NB4 (cell line): ENCODE results near the gene DOK3.

Source experiments
- POLR2A ChIP-seq: IDR thresholded peaks from 2 replicates; pipeline ENCODE4 v1.6.1; 2011; ENCODE audit warnings: mild to moderate bottlenecking; ENCODE audit not compliant: insufficient read length; ENCODE audit errors: extremely low read depth
- TF ChIP-seq, protein P1 (sequence below): IDR thresholded peaks from one replicate; pipeline ENCODE4 v1.5.1; 2012; ENCODE audit warnings: low read depth, low read length

DNA sequence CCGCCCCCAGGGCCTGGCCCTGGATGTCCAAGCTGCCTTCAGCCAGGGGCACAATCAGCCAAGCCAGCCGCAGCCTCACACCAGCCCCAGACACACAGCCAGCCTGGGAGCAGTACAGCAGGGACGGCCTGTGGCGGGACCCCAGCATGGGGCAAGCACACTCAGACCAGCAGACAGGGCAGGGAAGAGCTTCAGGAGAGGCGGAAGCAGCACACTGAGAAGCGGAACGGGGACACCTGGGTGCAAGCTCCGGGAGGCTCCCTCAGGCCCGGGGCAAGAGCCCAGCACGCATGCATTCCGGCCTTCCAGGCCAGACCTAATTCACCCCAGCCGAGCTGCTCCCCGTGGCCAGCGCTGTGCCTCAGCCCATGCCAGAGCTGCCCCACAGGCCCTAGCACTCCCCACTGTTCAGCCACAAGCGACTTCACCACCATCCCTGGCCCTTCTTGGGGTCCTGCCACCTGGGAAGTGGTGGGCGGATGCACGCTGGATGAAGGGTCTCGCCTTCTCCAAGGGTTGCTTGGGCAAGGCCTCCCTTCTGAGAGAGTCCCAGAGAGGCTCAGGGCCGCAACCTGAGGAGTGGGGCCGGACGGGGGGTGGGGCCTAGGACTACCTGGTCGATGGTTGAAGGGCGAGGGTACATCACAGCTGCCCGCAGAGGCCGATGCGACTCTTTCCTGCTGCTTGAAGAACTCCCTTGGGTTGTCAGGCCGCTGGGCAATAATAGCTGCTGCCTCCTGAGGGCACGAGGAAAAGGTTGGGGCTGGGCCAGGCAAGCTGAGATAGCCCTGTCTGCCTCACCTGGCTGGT is 49.6 kb downstream of the DOK3 start:
- TF ChIP-seq POLR2A = no peak
- TF ChIP-seq, protein P1, sequence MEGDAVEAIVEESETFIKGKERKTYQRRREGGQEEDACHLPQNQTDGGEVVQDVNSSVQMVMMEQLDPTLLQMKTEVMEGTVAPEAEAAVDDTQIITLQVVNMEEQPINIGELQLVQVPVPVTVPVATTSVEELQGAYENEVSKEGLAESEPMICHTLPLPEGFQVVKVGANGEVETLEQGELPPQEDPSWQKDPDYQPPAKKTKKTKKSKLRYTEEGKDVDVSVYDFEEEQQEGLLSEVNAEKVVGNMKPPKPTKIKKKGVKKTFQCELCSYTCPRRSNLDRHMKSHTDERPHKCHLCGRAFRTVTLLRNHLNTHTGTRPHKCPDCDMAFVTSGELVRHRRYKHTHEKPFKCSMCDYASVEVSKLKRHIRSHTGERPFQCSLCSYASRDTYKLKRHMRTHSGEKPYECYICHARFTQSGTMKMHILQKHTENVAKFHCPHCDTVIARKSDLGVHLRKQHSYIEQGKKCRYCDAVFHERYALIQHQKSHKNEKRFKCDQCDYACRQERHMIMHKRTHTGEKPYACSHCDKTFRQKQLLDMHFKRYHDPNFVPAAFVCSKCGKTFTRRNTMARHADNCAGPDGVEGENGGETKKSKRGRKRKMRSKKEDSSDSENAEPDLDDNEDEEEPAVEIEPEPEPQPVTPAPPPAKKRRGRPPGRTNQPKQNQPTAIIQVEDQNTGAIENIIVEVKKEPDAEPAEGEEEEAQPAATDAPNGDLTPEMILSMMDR = no peak
